Ishikawa (cell line): ENCODE measurements around the gene RRP36.
A peak's percentile ranks its signal among the peaks of the same experiment; 100 is the strongest.

ENCODE experiments used
- CREB1 ChIP-seq: IDR thresholded peaks from 2 replicates; pipeline ENCODE4 v1.6.1; 2012; ENCODE audit warnings: low read depth
- EP300 ChIP-seq: IDR thresholded peaks from 2 replicates; pipeline ENCODE4 v1.6.1; 2012; ENCODE audit warnings: borderline replicate concordance
- MAX ChIP-seq: IDR thresholded peaks from 2 replicates; pipeline ENCODE4 v1.6.1; 2012
- RAD21 ChIP-seq: IDR thresholded peaks from 2 replicates; pipeline ENCODE4 v1.6.1; 2012; ENCODE audit warnings: low read depth
- USF1 ChIP-seq: IDR thresholded peaks from 2 replicates; pipeline ENCODE4 v1.6.1; 2012
- YY1 ChIP-seq: IDR thresholded peaks from 2 replicates; pipeline ENCODE4 v1.6.1; 2012; ENCODE audit warnings: low read depth
- ZBTB7A ChIP-seq: IDR thresholded peaks from 2 replicates; pipeline ENCODE4 v1.6.1; 2012; ENCODE audit warnings: low read depth

- TF ChIP-seq EP300 (no peak), RAD21 (no peak), MAX (no peak), ZBTB7A (0 out of 2 replicates have a peak, but pooled peaks have one; percentile 24), USF1 (no peak), CREB1 (no peak), YY1 (0 out of 2 replicates have a peak, but pooled peaks have one; percentile 10)
These were observed 7.0 kb upstream of the RRP36 start for GRCh38 chr6:43014434-43014909.
